HG03571 (cell line): ENCODE data around the gene ATF7.
A peak's percentile ranks its signal among the peaks of the same experiment; 100 is the strongest.
"Not testable (repeated sequence)": the region's sequence is repeated elsewhere in the genome, so short reads cannot be mapped to it uniquely, and the experiment has no call there.

ENCODE experiments used
- ATAC-seq: cut with Tn5 transposase; IDR thresholded peaks from one replicate; pipeline ENCODE4 v1.9.1; 2021; ENCODE audit not compliant: unreplicated experiment

Gene ATF7

DNA sequence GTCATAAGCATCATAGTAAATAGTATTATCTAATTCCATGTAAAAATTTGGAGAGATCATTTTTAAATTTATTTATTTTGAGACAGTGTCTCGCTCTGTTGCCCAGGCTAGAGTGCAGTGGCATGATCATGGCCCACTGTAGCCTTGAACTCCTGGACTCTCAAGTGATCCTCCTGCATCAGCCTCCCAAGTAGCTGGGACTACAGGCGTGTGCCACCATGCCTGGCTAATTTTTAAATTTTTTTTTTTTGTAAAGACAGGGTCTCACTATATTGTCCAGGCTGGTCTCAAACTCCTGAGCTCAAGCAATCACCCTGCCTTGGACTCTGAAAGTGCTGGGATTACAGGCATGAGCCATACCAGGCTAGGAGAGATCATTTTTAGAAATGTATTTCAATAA is 27.2 kb downstream of the ATF7 start:
- not testable (repeated sequence) for ATAC-seq

DNA sequence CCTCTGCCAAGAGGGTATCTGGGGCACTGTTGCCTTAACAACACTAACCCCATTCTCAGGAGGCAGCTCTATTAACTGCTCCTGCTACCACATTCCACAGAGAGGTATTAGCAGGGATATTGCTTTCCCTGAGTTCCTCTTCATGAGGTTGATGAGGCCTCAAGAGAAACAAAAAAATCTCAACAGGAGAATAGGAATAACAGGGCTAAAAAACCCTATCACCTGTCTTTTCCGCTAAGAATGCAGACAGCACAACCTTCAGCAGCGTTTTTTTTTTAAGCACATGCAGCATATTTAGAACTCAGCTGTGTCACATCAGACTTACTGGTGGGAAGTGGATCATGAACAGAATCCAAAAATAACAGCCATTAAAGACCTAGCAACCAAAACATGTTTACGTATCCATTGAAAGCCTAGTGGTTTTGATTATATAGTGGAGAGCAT is 29.2 kb downstream of the ATF7 start:
- ATAC-seq, result no peak

DNA sequence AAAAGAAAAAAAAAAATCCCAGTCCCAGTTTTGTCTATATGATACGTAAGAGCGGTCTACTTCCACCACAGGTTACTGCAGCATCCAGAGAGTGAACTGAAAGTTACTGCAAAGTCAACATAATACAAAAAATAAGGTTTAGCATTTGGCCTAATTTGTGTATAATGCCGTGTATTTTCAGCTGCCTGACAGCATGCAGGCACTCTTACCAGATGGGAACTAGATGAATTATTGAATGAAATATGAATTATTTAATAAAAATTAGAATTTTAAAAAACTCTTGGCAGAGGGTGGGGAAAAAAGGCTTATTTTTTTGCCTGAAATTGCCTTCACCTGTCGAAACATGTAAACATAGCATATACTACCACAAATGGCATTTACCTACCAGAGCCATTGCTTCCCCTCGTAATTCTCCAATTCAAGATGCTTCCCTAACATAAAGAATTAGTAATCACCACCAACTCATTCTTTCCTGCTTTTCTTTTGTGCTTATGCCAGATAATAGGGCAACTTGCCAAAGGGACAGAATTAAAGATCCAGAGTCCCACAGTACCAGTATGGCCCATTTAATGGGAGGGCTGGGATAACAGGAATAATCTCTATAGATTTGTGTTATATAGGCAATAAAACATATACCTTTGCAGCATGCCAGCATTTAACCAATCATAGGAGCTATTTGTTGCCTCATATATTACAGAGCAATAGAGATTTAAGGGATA is 31.1 kb downstream of the ATF7 start:
- ATAC-seq, result no peak

DNA sequence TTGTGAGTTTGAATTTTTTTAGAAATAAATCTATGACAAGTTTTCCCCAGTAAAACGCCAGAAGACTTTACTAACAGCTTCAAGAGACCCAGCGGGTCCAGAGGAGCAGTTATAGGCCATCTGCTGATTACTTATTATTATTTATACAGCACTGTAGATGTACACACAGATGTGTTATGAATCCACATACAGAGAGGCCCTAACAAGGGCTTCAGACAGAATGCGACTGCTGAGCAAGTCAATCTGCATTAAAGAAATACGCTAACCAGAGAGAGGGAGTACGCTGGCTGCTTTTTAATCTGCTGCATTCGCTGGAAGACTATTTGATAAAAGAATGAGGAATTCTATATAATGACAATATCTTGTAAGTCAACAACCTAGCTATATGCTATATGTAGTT is 32.5 kb downstream of the ATF7 start:
- ATAC-seq, result no peak

DNA sequence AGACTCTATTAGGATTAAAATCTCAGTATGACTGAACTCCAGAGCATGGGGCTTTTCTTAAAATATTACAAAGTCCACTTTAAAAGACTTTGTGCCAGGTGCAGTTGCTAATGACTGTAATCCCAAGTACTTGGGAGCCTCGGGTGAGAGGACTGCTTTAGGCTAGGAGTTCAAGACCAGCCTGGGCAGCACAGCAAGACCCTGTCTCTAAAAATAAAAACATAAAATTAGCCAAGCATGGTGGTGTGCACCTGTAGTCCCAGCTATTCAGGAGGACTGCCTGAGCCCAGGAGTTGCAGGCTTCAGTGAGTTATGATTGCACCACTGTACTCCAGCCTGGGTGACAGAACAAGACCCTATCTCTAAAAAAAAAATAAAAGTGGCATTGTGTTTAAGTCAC is 33.2 kb downstream of the ATF7 start:
- no peak for ATAC-seq

DNA sequence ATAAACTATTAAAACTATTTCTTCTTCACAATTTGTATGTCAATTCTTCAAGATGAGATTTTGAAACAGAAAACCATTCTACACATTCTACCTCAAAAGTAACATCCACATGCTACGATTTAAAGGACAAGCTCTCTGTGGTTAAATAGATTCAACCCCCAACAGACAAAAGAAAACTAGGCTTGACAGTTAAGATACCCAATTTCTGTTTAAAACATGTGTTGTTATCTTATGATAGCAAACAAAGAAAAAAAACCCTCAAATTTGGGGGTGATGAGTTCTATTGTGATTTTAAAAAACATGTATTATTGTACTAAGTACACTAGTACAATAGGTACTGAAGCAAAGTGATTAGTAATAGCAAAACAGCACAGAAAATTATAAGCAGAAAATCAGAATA is 33.8 kb downstream of the ATF7 start:
- ATAC-seq, result no peak

DNA sequence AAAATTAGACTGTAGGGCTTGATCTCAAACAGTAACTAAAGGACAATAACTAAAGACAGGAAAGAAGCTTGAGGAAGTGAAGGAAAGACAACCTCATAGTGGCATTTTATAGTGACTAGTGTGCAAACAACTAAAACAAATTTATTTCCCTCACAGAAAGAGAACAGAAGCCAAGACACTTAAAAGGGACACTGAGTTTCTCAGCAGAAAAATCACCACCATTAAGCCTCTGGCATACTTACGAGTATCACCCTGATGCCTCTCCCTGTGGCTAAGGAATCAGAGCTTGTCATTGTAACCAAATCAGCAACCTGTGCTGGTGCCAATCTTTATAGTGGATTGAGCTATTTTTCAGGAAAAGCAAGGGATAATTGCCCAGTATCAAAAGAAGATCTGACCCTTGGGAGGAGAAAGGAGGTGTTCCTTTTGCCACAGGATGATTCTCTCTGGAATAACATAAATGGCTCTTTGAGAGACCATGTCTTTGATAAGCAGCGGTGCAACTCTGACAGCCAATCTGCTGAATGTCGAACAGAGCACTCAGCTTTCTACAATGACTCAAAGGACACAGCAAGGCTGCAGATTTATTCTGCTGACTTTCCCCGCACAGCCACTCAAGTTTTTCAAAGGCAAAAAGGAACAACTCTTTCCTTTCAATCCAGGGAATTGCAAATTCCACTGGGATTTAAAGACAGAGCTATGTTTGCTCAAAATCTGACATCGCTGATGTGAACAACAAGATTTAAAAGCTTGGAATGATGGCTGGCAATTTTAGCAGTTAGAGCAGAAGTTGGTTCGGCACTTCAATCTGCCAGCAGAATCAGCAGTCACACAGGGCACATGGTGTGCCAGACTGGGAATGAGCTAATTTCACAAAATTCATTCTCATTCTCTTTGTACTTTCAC is 34.6 kb downstream of the ATF7 start:
- ATAC-seq, result no peak

DNA sequence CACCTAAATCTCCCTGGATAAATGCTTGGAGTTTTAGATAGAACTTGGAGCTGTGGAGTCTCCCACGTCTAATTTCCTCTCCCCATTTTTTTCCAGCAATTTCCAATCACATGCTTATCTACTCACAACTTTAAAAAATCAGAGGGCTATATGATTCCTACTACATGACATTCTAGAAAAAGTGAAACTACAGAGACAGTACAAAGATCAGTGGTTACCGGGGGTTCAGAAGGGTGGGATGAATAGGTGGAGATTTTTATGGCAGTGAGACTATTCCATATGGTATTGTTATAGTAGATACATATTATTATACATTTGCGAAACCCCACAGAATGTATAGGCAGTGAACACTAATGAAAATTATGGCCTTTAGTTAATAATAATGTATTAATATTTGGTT is 35.5 kb downstream of the ATF7 start:
- no peak for ATAC-seq

DNA sequence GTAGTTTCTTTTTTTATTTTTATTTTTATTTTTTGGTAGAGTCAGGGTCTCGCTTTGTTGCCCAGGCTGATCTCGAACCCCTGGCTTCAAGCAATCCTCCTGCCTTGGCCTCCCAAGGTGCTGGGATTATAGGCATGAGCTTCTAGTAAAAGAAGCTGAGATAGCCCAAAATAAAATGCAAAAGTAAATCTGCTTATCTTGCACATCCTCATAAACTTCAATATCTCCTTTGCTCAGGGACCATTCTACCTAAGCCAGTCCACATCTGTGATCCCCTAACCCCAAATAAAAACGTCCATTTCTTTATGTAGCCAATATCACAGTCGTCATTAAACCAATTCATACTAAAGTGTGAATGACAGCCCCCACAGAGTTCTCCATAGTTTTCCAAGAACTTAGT is 36.3 kb downstream of the ATF7 start:
- no peak for ATAC-seq

DNA sequence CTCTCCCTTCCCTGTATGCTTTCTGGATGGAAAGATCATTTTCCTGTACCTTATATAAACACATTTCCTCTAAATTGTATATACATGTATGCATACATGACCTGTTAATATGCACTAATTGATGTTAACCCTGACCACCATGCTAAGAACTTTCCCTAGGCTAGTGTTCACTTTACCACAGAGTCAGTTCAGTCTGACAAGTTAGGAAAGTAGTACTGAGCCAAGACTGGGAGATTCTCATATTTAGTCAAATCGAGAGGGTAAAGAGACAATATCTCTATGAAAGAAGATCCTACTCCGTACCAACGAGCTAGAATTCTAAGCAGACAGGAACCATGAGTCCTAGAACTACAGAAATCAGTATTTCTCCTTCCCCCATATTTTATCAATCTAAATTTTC is 36.8 kb downstream of the ATF7 start:
- no peak for ATAC-seq

DNA sequence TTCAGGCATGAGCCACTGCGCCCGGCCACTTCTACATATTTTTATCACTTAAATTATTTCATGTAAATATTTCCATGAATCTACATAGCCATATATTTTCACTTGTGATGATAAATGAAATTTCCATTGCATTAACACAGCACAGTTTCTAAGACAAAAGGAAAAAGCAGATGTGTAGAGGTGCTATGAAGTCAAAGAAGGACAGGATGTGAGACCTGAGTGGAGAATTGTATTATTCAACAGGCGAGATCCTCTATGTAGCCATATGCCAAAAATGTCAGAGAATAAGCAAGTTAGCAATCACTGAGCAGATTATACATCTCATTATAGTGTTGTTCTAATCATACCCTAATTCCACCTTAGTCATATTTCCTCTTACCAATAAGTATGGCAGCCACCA is 38.1 kb downstream of the ATF7 start:
- ATAC-seq, result no peak

DNA sequence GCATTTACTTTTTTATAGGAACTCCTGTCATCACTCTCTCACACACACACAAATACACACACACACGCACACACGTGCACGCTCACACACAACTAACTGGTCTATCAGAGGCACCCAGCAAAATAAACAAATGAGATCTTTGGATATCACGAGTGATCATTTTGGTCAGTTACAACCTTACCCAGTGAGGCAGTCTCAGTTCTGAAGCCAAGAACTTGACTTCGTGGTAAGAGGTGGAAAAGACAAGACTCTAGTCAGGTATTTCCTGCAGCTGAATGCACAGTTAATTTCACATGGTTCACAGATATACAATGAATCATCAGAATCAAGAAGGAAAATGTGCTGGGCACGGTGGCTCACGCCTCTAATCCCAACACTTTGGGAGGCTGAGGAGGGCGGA is 39.4 kb downstream of the ATF7 start:
- ATAC-seq, result no peak

DNA sequence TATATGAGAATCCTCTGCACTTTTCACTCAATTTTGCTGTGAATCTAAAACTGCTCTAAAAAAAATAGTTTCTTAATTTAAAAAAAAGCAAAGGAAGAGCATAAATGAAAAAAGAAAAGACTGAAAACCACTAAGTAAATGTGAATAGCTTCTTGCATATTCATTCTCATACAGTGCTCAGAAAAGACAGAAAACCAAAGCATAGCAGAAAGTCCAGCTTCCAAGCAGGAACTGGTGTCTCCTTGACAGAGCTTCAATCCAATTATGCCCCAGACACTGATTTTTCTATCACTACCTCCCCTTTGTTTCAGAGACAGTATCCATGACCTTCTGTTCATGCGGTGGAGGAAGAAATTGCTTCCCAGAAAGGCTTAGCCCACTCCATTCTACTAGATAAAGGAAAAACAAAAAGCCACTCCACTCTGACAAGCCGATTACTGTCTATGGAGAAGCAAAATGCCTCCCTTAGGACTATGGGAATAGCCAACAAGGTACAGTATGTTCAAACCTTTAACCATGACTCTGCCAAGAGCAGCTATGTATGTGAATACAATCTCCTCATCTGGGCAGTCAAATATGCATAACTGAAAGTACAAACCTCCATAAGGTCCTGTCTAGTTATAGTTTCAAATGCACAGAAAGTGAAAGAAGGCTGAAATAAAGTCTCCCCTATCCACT is 40.6 kb downstream of the ATF7 start:
- no peak for ATAC-seq

DNA sequence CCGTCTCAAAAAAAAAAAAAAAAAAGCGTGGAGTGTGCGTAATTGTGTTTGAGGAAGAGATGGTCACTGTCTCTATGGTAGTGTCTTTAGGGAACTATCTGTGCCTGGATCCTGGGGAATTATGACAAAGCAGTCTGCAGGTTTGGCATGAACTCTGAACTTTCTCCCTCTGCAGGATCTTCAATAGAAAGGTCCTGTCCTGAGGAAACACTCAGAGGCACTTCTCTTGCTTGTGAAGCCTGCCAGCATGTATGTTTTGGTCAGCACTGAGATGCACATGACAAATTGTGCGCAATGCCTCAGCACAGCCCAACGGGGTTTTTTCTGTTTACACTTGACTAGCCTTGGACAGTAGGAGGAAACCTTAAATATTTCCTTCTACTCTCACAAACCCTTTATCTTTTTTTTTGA is 46.6 kb downstream of the ATF7 start:
- peak; percentile 74 for ATAC-seq

DNA sequence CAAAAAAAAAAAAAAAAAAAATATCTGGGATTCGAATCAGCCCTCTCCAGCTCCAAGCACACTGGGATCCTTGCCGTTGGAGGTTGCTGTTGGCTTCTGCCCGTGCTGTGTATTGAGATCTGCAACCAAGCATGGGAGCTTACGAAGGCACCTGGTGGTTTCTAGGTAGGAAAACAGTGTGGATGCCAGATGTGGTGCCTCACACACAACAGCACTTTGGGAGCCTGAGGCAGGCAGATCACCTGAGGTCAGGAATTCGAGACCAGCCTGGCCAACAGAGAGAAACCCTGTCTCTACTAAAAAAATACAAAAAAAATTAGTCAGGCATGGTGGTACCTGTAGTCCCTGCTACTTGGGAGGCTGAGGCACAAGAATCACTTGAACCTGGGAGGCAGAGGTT is 47.4 kb downstream of the ATF7 start:
- ATAC-seq, result no peak

DNA sequence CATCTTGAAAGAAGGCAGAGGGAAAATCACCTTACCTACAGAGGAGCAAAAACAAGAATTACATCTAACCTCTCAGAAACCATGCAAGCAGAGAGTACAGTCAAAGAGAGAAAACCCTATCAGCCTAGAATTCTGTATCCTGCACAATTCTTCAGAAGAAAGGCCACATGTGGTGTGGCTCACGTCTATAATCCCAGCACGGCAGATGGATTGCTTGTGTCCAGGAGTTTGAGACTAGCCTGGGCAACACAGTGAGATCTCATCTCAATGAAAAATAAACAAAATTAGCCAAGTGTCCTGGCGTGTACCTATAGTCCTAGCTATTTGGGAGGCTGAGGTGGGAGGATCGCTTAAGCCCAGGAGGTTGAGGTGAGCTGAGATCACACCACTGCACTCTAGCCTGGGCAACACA is 48.2 kb downstream of the ATF7 start:
- no peak for ATAC-seq

DNA sequence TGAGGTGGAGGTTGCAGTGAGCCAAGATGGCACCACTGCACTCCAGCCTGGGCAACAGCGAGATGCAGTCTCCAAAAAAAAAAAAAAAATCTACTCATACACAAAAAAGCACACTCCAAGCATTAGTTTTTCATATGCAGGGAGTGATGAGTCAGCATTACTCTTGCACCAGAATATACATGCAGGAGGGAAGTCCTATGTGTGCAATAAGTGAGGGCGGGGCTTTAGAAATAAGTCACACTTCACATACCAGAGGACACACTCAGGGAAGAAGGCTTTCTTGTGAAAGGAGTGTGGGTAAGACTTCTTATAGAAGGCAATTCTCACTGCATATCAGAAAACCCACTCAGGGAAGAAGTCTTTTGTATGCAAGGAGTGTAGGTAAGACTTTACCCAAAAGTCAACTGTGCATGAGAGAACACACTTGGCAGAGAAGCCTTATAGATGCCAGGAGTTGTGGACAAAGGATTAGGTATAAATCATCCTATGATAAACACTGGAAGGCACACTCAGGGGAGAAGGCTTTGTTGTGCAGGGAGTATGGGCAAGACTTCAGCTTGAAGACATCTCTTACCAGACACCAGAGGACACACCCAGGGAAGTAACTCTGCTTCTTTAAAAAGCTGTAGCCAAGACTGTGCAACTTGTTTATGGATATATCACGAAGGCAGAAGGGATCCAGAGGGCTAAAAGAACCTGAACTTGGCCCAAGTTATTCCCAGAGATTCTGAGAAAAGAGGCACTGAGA is 50.5 kb downstream of the ATF7 start:
- no peak for ATAC-seq

DNA sequence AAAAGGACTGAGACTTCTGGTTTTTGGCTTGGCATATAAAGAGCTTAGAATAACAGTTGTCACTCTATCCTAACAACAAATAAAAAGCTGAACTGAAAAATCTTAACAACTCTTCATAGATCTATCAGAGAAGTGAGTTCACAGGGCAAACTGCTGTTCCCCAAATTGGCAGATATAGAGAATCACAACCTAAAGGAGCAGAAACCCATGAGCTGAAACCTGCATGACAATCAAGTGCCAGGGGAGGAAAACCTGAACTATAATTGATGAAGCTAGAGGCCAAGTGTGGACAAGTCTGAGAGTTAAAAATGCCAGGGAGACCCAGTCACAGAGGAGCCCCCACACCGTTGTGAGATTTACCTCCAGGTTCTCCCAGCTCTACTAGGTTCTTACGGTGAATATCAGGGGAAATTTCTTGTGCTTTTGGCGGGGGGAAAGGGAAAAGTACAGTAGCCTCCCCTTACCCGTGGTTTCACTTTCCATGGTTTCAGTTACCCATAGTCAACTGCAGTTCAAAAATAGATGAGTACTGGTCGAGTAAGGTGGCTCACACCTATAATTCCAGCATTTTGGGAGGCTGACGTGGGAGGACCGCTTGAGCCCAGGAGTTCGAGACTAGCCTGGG is 53.9 kb downstream of the ATF7 start:
- no peak for ATAC-seq

DNA sequence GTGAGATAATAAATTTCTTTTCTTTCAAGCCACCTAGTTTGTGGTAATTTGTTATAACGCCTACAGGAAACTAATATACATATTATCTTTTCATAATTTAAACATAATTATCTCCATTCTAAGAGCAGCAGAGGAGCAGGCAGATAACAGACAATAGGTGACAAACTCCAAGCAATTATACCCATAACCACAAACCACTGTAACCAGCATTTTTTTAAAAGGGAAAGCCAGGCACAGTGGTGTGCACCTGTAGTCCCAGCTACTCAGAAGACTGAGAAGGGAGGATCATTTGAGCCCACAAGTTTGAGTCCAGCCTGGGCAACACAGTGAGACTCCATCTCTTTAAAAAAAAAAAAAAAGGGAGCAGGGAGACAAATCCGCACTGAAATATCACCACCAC is 54.9 kb downstream of the ATF7 start:
- no peak for ATAC-seq

DNA sequence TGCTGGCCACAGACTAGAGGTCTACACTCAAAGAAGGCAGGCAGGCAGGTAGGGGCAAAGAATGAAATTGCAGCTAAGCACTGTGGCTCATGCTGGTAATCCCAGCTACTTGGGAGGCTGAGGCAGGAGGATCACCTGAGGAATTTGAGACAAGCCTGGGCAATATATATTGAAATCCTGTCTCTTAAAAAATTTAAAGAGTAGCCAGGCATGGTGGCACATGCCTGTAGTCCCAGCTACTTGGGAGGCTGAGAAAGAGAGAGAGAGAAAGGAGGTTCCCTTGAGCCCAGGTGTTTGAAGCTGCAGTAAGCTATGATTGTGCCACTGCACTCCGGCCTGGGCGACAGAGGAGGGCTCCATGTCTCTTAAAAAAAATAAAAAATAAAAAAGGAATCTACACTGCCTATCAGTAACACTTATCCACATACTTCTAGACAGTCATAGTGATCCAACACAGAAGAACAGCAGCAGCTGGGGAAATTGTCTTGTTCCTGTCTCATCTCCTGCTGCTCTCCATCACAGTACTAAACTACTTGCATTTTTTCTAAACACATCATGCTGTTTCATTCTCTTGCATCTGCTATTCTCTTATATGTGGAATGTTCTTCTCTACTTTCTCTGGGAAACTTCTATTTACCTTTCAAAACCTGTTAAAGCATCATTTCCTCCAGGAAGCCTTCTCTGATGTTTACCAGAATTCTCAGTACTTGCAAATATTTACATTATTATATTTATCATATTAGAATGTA is 57.2 kb downstream of the ATF7 start:
- no peak for ATAC-seq
